Measurements from ENCODE around the gene BCS1L.

GRCh38 chr2:218708086-218708485 lies 48.6 kb downstream of the BCS1L start:
- TF ChIP-seq, protein P1, sequence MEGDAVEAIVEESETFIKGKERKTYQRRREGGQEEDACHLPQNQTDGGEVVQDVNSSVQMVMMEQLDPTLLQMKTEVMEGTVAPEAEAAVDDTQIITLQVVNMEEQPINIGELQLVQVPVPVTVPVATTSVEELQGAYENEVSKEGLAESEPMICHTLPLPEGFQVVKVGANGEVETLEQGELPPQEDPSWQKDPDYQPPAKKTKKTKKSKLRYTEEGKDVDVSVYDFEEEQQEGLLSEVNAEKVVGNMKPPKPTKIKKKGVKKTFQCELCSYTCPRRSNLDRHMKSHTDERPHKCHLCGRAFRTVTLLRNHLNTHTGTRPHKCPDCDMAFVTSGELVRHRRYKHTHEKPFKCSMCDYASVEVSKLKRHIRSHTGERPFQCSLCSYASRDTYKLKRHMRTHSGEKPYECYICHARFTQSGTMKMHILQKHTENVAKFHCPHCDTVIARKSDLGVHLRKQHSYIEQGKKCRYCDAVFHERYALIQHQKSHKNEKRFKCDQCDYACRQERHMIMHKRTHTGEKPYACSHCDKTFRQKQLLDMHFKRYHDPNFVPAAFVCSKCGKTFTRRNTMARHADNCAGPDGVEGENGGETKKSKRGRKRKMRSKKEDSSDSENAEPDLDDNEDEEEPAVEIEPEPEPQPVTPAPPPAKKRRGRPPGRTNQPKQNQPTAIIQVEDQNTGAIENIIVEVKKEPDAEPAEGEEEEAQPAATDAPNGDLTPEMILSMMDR (IDR thresholded peaks at IDR 0.05; ENCODE audit: low read depth, low read length) = no peak
- no peak for TF ChIP-seq EZH2phosphoT487 (IDR thresholded peaks at IDR 0.05; ENCODE audit: low read depth)

Measured in OCI-LY3 (cell line).